Measurements from ENCODE around the gene EIF4E1B. TPM values are rescaled to one million over a fixed set of nuclear protein-coding genes. Genes with fewer than 3 reads are reported as not detected.

The EIF4E1B gene
- not detected for total RNA-seq

- TF ChIP-seq CTCF (IDR thresholded peaks at IDR 0.05; ENCODE audit: low read depth): no peak
These were observed at the start of gene EIF4E1B, which contains the start of gene SNCB for GRCh38 chr5:176629853-176630680. Gene EIF4E1B (plus strand): TSS chr5:176630675. CDS start chr5:176642788, 12,113 bp downstream. Gene SNCB (minus strand): TSS chr5:176630534. CDS start chr5:176629654, 880 bp downstream.

GRCh38 chr5:176581361-176581760, 49.1 kb upstream of the EIF4E1B start:
- no peak for TF ChIP-seq CTCF (IDR thresholded peaks at IDR 0.05; ENCODE audit: low read depth)

- TF ChIP-seq CTCF (IDR thresholded peaks at IDR 0.05; ENCODE audit: low read depth): no peak
These were observed 47.4 kb upstream of the EIF4E1B start for GRCh38 chr5:176583076-176583475.

- no peak for TF ChIP-seq CTCF (IDR thresholded peaks at IDR 0.05; ENCODE audit: low read depth)
These were observed 43.1 kb upstream of the EIF4E1B start for GRCh38 chr5:176587398-176587797.

- TF ChIP-seq CTCF (IDR thresholded peaks at IDR 0.05; ENCODE audit: low read depth): no peak
These were observed 42.2 kb upstream of the EIF4E1B start for GRCh38 chr5:176588297-176588696.

- no peak for TF ChIP-seq CTCF (IDR thresholded peaks at IDR 0.05; ENCODE audit: low read depth)
These were observed 41.3 kb upstream of the EIF4E1B start for GRCh38 chr5:176589039-176589769.

GRCh38 chr5:176590035-176590717, 40.3 kb upstream of the EIF4E1B start:
- no peak for TF ChIP-seq CTCF (IDR thresholded peaks at IDR 0.05; ENCODE audit: low read depth)
